SW 1271 (cell line): ENCODE measurements around the gene STOM.

Source experiments
- DNase-seq, 2 experiments: peaks; one replicate each; lab custom pipeline; 2025; lab: John Stamatoyannopoulos, UW

STOM gene

GRCh38 chr9:121371495-121372061, 1.5 kb upstream of the STOM start:
- DNase-seq, result no peak

GRCh38 chr9:121368745-121369144, 1.3 kb downstream of the STOM start:
- no peak for DNase-seq

- no peak for DNase-seq
These were observed 1.9 kb downstream of the STOM start for GRCh38 chr9:121368138-121368522.

- no peak for DNase-seq
These were observed 2.5 kb downstream of the STOM start for GRCh38 chr9:121367306-121368137.

- no peak for DNase-seq
These were observed 3.3 kb downstream of the STOM start for GRCh38 chr9:121366611-121367192.

- DNase-seq, result no peak
These were observed 4.5 kb downstream of the STOM start for GRCh38 chr9:121365564-121365963.

- no peak for DNase-seq
These were observed 5.2 kb downstream of the STOM start for GRCh38 chr9:121364886-121365285.

- DNase-seq, result no peak
These were observed 6.0 kb downstream of the STOM start for GRCh38 chr9:121364077-121364476.

GRCh38 chr9:121363622-121363961, 6.5 kb downstream of the STOM start:
- no peak for DNase-seq

GRCh38 chr9:121362813-121363621, 7.0 kb downstream of the STOM start:
- DNase-seq, result peak in 1 of 2 experiments; percentile 22

GRCh38 chr9:121360601-121361374, 9.3 kb downstream of the STOM start:
- DNase-seq, result peak; percentile 5 to 66

- peak in 1 of 2 experiments; percentile 29 for DNase-seq
These were observed 10.4 kb downstream of the STOM start for GRCh38 chr9:121359351-121360294.

- no peak for DNase-seq
These were observed 11.3 kb downstream of the STOM start for GRCh38 chr9:121358751-121359150.

- no peak for DNase-seq
These were observed 13.0 kb downstream of the STOM start for GRCh38 chr9:121357011-121357410.

- DNase-seq, result no peak
These were observed 15.3 kb downstream of the STOM start for GRCh38 chr9:121354762-121355161.

- DNase-seq, result no peak
These were observed 15.9 kb downstream of the STOM start for GRCh38 chr9:121354141-121354540.

- no peak for DNase-seq
These were observed 16.6 kb downstream of the STOM start for GRCh38 chr9:121353241-121354061.

- DNase-seq, result peak in 1 of 2 experiments; percentile 45
These were observed 19.0 kb downstream of the STOM start for GRCh38 chr9:121350993-121351561.

GRCh38 chr9:121350036-121350435, 20.0 kb downstream of the STOM start:
- no peak for DNase-seq
